ENCODE measurements around the gene LRP6.
"Not testable (repeated sequence)": the region's sequence is repeated elsewhere in the genome, so short reads cannot be mapped to it uniquely, and the experiment has no call there.

The LRP6 gene

GRCh38 chr12:12265035-12265434, 1.8 kb downstream of the LRP6 start:
- Histone ChIP-seq H3K9ac (ENCODE audit: low read length) (no peak overlapping the region), H3K4me3 (ENCODE audit: low read length) (peak overlapping the region; percentile 99), H3K27ac (ENCODE audit: low read length) (no peak overlapping the region), H3K27me3 (ENCODE audit: control insufficient read depth, insufficient read depth, low read length) (no peaks in the 10 kb centered on the region), H3K36me3 (ENCODE audit: control insufficient read depth, low read depth, low read length) (no peaks in the 10 kb centered on the region), H3K4me1 (ENCODE audit: control insufficient read depth, low read depth, low read length) (peaks cover 12% of the 10 kb centered on the region), H3K9me3 (ENCODE audit: control insufficient read depth, low read depth, low read length) (no peaks in the 10 kb centered on the region)

DNA sequence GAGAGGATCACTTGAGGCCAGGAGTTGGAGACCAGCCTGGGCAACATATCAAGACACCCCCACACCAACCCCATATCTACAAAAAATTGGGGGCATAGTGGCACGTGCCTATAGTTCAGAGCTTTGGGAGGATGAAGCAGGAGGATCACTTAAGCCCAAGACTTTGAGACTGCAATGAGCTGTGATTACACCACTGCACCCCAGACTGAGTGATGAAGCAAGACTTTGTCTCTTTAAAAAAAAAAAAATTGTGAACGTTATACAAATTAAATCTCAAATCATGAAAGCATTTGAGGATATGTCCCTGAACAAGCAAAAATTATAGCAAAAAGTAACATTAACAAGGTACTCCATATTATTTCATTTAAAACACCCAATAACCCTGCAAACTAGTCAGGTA, 2.9 kb downstream of the LRP6 start:
- Histone ChIP-seq H3K4me1 (ENCODE audit: control insufficient read depth, low read depth, low read length) (peaks cover 12% of the 10 kb centered on the region), H3K9me3 (ENCODE audit: control insufficient read depth, low read depth, low read length) (no peaks in the 10 kb centered on the region), H3K36me3 (ENCODE audit: control insufficient read depth, low read depth, low read length) (no peaks in the 10 kb centered on the region), H3K4me3 (ENCODE audit: low read length) (peak overlapping the region; percentile 99), H3K27ac (ENCODE audit: low read length) (no peak overlapping the region), H3K27me3 (ENCODE audit: control insufficient read depth, insufficient read depth, low read length) (no peaks in the 10 kb centered on the region), H3K9ac (ENCODE audit: low read length) (no peak overlapping the region)

GRCh38 chr12:12256291-12256757, 10.5 kb downstream of the LRP6 start:
- not testable (repeated sequence) for H3K4me3 ChIP-seq (ENCODE audit: low read length); H3K9me3 ChIP-seq (ENCODE audit: control insufficient read depth, low read depth, low read length); H3K27me3 ChIP-seq (ENCODE audit: control insufficient read depth, insufficient read depth, low read length); H3K4me1 ChIP-seq (ENCODE audit: control insufficient read depth, low read depth, low read length); H3K27ac ChIP-seq (ENCODE audit: low read length); H3K36me3 ChIP-seq (ENCODE audit: control insufficient read depth, low read depth, low read length); H3K9ac ChIP-seq (ENCODE audit: low read length)

DNA sequence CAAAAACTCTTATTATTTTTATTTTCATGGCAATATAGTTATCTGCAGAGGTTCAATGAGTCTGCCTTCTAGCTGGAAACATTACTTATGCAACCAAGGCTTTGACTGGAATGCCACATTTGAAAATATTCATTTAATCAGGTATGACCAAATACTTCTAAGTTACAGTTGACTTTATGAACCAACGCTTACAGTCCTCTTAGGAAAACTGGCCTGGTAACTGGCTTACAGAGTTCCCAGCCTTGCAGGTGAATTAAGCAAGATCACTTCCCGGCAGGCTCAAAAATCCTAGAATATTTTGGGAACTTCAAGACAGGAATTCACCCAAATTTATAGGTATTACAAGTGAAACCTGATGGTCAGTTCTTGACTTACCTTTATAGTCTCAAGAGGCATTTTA, 12.3 kb downstream of the LRP6 start:
- peaks cover 6% of the 10 kb centered on the region for H3K4me1 ChIP-seq (ENCODE audit: control insufficient read depth, low read depth, low read length)

DNA sequence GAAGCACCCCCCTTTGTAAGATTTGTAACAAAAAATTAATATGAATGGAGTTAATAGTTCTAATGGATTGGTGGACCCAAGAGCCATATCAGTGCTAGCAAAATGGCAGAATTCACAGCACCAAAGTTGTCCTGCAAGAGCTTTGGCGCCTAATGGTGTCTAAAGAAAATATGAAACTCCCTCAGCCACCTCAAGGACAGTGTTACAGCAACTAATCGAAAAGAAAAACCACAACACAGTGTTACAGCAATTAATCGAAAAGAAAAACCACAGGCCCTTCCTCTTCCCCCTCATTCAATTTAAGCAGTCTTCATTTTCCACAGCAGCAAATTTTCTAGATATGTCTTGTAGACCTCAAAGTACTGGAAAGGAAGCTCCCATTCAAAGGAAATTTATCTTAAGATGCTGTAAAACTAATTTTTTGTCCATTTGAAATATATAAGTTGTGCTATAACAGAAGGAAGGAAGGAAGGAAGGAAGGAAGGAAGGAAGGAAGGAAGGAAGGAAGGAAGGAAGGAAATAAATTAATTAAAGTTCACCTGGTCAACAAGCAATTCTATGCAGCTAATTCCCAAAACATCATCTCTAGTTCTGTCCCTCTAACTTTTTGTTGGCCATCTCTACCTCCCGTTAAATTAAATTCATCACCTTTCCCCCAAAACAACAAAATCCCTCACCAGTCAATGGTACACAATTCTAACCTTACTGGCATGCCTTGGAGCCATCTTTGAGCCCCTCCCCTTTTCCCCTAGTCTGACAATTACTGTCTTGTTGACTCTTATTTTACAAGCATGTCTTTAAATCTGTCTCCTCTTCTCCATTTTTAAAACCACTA, 17.4 kb downstream of the LRP6 start:
- Histone ChIP-seq H3K36me3 (ENCODE audit: control insufficient read depth, low read depth, low read length) (no peaks in the 10 kb centered on the region), H3K4me1 (ENCODE audit: control insufficient read depth, low read depth, low read length) (no peaks in the 10 kb centered on the region), H3K27ac (ENCODE audit: low read length) (no peak overlapping the region), H3K4me3 (ENCODE audit: low read length) (no peak overlapping the region), H3K9ac (ENCODE audit: low read length) (no peak overlapping the region), H3K27me3 (ENCODE audit: control insufficient read depth, insufficient read depth, low read length) (no peaks in the 10 kb centered on the region), H3K9me3 (ENCODE audit: control insufficient read depth, low read depth, low read length) (no peaks in the 10 kb centered on the region)

More for the DNA sequence above, 12.3 kb downstream of the LRP6 start:
- Histone ChIP-seq H3K4me3 (ENCODE audit: low read length) (no peak overlapping the region), H3K9me3 (ENCODE audit: control insufficient read depth, low read depth, low read length) (no peaks in the 10 kb centered on the region), H3K27ac (ENCODE audit: low read length) (no peak overlapping the region), H3K36me3 (ENCODE audit: control insufficient read depth, low read depth, low read length) (no peaks in the 10 kb centered on the region), H3K27me3 (ENCODE audit: control insufficient read depth, insufficient read depth, low read length) (no peaks in the 10 kb centered on the region), H3K9ac (ENCODE audit: low read length) (no peak overlapping the region)

DNA sequence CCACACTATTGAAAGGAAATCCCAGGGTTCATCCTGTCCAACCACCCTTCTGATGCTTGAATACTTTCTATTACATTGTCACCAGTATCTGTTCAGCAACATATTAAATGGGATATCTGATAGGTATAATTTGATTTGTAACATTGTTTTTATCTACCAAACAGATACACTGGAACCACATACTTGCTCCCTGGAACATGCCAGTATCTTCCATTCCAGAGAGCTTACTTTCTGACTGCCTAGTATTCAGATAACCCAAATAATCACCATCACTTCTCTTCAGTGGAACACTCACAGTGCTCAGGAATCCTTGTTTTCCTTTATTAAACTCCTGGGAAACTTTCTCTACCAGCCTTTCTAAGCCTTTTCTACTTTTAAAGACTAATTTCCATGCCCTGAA, 19.3 kb downstream of the LRP6 start:
- no peak overlapping the region for H3K9ac ChIP-seq (ENCODE audit: low read length)
- no peaks in the 10 kb centered on the region for H3K4me1 ChIP-seq (ENCODE audit: control insufficient read depth, low read depth, low read length)
- no peak overlapping the region for H3K27ac ChIP-seq (ENCODE audit: low read length)
- H3K4me3 ChIP-seq (ENCODE audit: low read length), result no peak overlapping the region
- no peaks in the 10 kb centered on the region for H3K9me3 ChIP-seq (ENCODE audit: control insufficient read depth, low read depth, low read length)
- H3K27me3 ChIP-seq (ENCODE audit: control insufficient read depth, insufficient read depth, low read length), result no peaks in the 10 kb centered on the region
- peaks cover 4% of the 10 kb centered on the region for H3K36me3 ChIP-seq (ENCODE audit: control insufficient read depth, low read depth, low read length)

GRCh38 chr12:12244341-12244740, 22.5 kb downstream of the LRP6 start:
- Histone ChIP-seq H3K4me3 (ENCODE audit: low read length) (no peak overlapping the region), H3K9ac (ENCODE audit: low read length) (no peak overlapping the region), H3K27me3 (ENCODE audit: control insufficient read depth, insufficient read depth, low read length) (no peaks in the 10 kb centered on the region), H3K36me3 (ENCODE audit: control insufficient read depth, low read depth, low read length) (peaks cover 4% of the 10 kb centered on the region), H3K27ac (ENCODE audit: low read length) (no peak overlapping the region), H3K9me3 (ENCODE audit: control insufficient read depth, low read depth, low read length) (no peaks in the 10 kb centered on the region), H3K4me1 (ENCODE audit: control insufficient read depth, low read depth, low read length) (peaks cover 18% of the 10 kb centered on the region)

DNA sequence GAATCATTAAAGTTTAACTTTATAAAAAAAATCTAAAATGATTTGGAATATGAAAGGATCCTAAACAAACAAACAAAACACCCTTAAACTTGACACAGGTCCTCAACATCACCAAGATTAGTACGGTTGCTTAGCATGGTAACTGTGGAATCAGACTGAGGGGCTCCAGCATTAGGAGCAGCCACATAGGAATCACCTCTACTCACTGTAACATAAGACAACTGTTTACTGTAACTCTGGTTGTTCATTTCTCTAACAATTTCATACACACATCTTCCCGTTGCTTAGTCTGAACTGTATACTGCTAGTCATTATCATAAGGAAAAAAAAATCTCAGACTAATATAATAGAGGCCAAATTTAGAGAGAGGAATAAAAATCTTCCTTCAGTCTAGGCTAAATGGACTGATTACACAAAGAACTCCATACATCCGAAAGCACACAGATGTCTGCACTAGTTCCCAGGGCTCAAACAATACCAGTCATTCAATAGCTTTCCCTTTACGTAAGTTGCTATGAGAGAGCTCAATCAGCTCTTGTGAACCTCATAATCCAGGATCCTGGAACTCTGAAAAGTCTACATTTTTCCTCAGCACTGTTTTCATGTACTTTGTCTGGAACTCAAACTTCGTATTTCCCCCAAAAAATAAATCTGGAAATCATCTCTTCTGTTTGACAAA, 26.0 kb downstream of the LRP6 start:
- peaks cover 35% of the 10 kb centered on the region for H3K4me1 ChIP-seq (ENCODE audit: control insufficient read depth, low read depth, low read length)
- peak overlapping the region; percentile 13 for H3K9ac ChIP-seq (ENCODE audit: low read length)
- H3K4me3 ChIP-seq (ENCODE audit: low read length), result no peak overlapping the region
- no peak overlapping the region for H3K27ac ChIP-seq (ENCODE audit: low read length)
- H3K27me3 ChIP-seq (ENCODE audit: control insufficient read depth, insufficient read depth, low read length), result no peaks in the 10 kb centered on the region
- H3K36me3 ChIP-seq (ENCODE audit: control insufficient read depth, low read depth, low read length), result peaks cover 4% of the 10 kb centered on the region
- H3K9me3 ChIP-seq (ENCODE audit: control insufficient read depth, low read depth, low read length), result no peaks in the 10 kb centered on the region

DNA sequence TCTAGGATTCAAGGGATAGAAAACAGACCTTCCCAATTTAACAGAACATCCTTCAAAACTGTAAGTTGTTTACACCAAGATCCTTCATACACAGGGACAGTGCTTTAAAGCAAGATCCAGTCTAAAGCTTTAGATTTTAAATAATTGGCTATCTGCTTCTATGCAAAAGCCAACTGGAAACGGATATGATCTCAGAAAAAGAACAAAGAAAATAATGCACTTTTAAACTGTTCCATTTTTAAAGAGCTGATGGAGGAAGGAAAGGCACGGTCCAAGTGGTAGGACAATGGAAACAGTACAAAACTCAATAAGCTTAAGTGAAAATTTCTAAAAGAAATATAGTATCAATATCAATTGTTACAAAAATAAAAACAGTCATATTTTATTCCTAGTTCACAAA, 27.7 kb downstream of the LRP6 start:
- Histone ChIP-seq H3K27ac (ENCODE audit: low read length) (no peak overlapping the region), H3K4me3 (ENCODE audit: low read length) (no peak overlapping the region), H3K4me1 (ENCODE audit: control insufficient read depth, low read depth, low read length) (peaks cover 35% of the 10 kb centered on the region), H3K9ac (ENCODE audit: low read length) (no peak overlapping the region), H3K27me3 (ENCODE audit: control insufficient read depth, insufficient read depth, low read length) (no peaks in the 10 kb centered on the region), H3K9me3 (ENCODE audit: control insufficient read depth, low read depth, low read length) (no peaks in the 10 kb centered on the region), H3K36me3 (ENCODE audit: control insufficient read depth, low read depth, low read length) (peaks cover 4% of the 10 kb centered on the region)

DNA sequence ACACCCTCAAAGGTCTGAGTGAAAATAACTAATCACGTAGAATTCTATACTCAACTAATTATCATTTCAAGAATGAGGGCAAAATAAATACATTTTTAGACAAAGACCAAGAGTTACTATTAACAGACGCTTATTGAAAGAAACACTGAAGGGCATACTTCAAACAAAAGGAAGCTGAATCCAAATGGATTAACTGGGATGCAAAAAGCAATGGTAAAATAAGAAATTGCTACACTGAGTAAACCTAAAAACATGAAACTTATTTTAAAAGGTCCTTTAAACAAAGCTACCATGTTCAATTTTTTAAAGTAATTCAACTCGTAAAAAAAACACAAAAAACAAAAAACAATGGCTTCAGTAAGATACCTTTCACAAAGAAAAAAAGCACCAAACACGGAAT, 28.2 kb downstream of the LRP6 start:
- H3K9me3 ChIP-seq (ENCODE audit: control insufficient read depth, low read depth, low read length), result no peaks in the 10 kb centered on the region
- H3K9ac ChIP-seq (ENCODE audit: low read length), result no peak overlapping the region
- H3K4me1 ChIP-seq (ENCODE audit: control insufficient read depth, low read depth, low read length), result peaks cover 35% of the 10 kb centered on the region
- no peaks in the 10 kb centered on the region for H3K36me3 ChIP-seq (ENCODE audit: control insufficient read depth, low read depth, low read length)
- H3K27ac ChIP-seq (ENCODE audit: low read length), result peak overlapping the region; percentile 4
- H3K4me3 ChIP-seq (ENCODE audit: low read length), result no peak overlapping the region
- H3K27me3 ChIP-seq (ENCODE audit: control insufficient read depth, insufficient read depth, low read length), result no peaks in the 10 kb centered on the region

DNA sequence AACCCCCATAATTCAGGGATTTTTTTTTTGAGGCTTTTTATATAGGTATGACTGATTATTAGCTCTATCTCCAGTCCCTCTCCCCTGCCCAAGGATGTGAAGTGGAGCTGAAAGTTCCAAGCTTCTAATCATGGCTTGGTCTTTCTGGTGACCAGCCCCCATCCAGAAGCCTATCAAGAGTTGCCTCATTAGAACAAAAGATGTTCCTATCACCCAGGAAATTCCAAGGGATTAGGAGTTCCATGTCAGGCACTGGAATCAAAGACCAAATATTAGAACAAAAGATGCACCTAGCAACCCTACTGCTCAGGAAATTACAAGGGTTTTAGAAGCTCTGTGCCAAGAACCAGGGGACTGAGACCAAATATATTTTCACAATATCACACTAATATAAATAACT, 29.9 kb downstream of the LRP6 start:
- H3K9ac ChIP-seq (ENCODE audit: low read length), result no peak overlapping the region
- H3K4me1 ChIP-seq (ENCODE audit: control insufficient read depth, low read depth, low read length), result peaks cover 31% of the 10 kb centered on the region
- H3K27me3 ChIP-seq (ENCODE audit: control insufficient read depth, insufficient read depth, low read length), result no peaks in the 10 kb centered on the region
- no peak overlapping the region for H3K27ac ChIP-seq (ENCODE audit: low read length)
- no peak overlapping the region for H3K4me3 ChIP-seq (ENCODE audit: low read length)
- H3K9me3 ChIP-seq (ENCODE audit: control insufficient read depth, low read depth, low read length), result no peaks in the 10 kb centered on the region
- no peaks in the 10 kb centered on the region for H3K36me3 ChIP-seq (ENCODE audit: control insufficient read depth, low read depth, low read length)

DNA sequence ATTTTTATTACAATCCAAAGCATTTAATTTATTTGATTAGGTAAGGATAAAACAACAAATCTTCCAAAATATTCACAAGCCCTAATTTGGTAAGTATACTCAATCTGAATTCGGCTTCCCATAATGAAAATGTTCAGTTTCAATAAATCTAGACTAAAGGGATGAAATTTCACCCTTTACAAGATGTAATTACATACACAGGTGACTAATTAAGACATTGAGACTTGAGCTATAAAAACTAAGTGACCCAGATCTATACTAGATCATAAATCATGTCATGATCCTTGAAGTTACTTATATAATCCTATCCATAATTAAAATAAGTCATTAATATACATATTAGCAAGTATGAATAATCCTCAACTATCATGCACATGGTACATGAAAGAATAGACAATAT, 36.6 kb downstream of the LRP6 start:
- Histone ChIP-seq H3K27me3 (ENCODE audit: control insufficient read depth, insufficient read depth, low read length) (no peaks in the 10 kb centered on the region), H3K36me3 (ENCODE audit: control insufficient read depth, low read depth, low read length) (no peaks in the 10 kb centered on the region), H3K9me3 (ENCODE audit: control insufficient read depth, low read depth, low read length) (no peaks in the 10 kb centered on the region), H3K9ac (ENCODE audit: low read length) (no peak overlapping the region), H3K27ac (ENCODE audit: low read length) (no peak overlapping the region), H3K4me1 (ENCODE audit: control insufficient read depth, low read depth, low read length) (peaks cover 3% of the 10 kb centered on the region), H3K4me3 (ENCODE audit: low read length) (no peak overlapping the region)

Measured in iPS-18a (cell line).